GM12891 (cell line): ENCODE measurements around the gene NAGPA.

Experiments used
- PAX5 ChIP-seq: IDR thresholded peaks from 2 replicates; pipeline ENCODE4 v1.6.1; 2011; ENCODE audit warnings: low read length, moderate library complexity, mild to moderate bottlenecking; ENCODE audit not compliant: insufficient read depth, severe bottlenecking
- POLR2A ChIP-seq: IDR thresholded peaks from 2 replicates; pipeline ENCODE4 v1.6.1; 2011; ENCODE audit warnings: low read depth, low read length, control low read depth
- POLR2AphosphoS5 ChIP-seq: IDR thresholded peaks from 2 replicates; pipeline ENCODE4 v1.6.1; 2011; ENCODE audit warnings: low read depth, low read length, control low read depth
- POU2F2 ChIP-seq: IDR thresholded peaks from 2 replicates; pipeline ENCODE4 v1.6.1; 2011; ENCODE audit warnings: low read depth, mild to moderate bottlenecking, control low read depth, low read length, moderate library complexity
- SPI1 ChIP-seq: IDR thresholded peaks from 2 replicates; pipeline ENCODE4 v1.6.1; 2011; ENCODE audit warnings: low read depth, low read length, control low read depth
- TAF1 ChIP-seq: IDR thresholded peaks from 2 replicates; pipeline ENCODE4 v1.6.1; 2011; ENCODE audit warnings: low read depth, low read length, control low read depth

GRCh38 chr16:4980691-4981090 lies 53.0 kb downstream of the NAGPA start:
- no peak for TF ChIP-seq POLR2A
- no peak for TF ChIP-seq TAF1
- TF ChIP-seq POU2F2 = no peak
- no peak for TF ChIP-seq POLR2AphosphoS5
- TF ChIP-seq SPI1 = no peak
- TF ChIP-seq PAX5 = no peak
